ENCODE results near the gene NBPF8. TPM values are rescaled to one million over a fixed set of nuclear protein-coding genes. Genes with fewer than 3 reads are reported as not detected.
"Not testable (repeated sequence)": the region's sequence is repeated elsewhere in the genome, so short reads cannot be mapped to it uniquely, and the experiment has no call there.

The NBPF8 gene
- total and polyA plus RNA-seq, 7 donors = 1.6 to 4.6 (median 2.2) TPM

DNA sequence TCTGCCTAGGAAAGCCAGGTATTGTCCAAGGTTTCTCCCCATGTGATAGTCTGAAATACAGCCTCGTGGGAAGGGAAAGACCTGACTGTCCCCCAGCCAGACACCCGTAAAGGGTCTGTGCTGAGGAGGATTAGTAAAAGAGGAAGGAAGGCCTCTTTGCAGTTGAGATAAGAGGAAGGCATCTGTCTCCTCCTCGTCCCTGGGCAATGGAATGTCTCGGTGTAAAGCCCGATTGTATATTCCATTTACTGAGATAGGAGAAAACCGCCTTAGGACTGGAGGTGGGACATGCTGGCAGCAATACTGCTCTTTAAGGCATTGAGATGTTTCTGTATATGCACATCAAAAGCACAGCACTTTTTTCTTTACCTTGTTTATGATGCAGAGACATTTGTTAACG lies 10.2 kb downstream of the NBPF8 start:
- ATAC-seq; intact Hi-C loops (cut with DNase I): not testable (repeated sequence)
- WGBS, 3 donors = 72 to 90% (median 85%) methylated on average over 7 of the region's 7 CpGs

DNA sequence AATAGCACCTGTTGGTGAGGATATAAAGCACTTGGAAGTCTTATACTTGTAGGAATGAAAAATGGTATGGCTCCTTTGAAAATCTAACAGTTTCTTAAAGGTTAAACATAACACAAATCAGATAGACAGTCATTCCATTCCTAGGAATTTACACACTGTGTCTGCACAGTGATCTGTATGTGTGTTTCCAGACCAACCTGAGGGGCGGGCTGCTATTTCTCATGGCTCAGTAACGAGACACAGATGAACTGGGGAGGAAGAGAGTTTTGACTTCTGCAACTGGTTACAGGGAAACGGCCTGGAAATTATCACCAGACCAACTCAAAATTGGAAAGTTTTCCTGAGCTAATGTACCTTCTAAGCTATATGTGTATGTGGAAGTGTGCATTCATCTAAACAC lies 16.8 kb downstream of the NBPF8 start:
- H3K9me3 ChIP-seq; H3K27ac ChIP-seq; H3K4me1 ChIP-seq; H3K36me3 ChIP-seq (ENCODE audit: insufficient read depth in 1 of 2, low read depth in 1 of 2); H3K4me3 ChIP-seq; ATAC-seq; intact Hi-C loops (cut with DNase I); H3K27me3 ChIP-seq (ENCODE audit: insufficient read depth in 3 of 3, low read length in 2 of 3); DNase-seq: not testable (repeated sequence)
- 40 to 46% (median 43%) methylated on average over 1 to 2 of the region's 3 CpGs for WGBS, 3 donors

More for the DNA sequence above, 10.2 kb downstream of the NBPF8 start:
- H3K9me3 ChIP-seq; H3K4me1 ChIP-seq; DNase-seq; H3K36me3 ChIP-seq (ENCODE audit: insufficient read depth in 1 of 2, low read depth in 1 of 2); H3K27me3 ChIP-seq (ENCODE audit: insufficient read depth in 3 of 3, low read length in 2 of 3); H3K27ac ChIP-seq; H3K4me3 ChIP-seq: not testable (repeated sequence)

DNA sequence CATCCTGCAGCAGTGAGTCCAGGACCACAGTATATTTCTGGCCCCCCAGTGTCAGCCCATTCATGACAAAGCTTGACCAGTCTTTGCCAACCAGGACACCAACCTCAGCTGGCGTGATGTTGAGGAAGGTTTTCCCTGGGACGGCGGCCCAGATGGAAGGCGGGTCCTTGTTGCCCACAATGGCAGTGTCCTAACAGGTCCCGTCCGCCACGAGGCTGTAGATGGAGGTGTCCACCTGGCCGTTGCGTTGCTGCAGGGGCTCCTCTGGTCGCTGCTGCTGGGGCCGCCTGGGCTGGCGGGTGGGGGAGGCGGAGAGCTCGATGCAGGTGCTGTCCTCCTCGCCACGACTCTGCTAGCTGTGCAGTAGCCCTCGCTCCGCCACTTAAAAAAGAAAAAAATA lies 19.0 kb downstream of the NBPF8 start:
- DNase-seq; H3K27me3 ChIP-seq (ENCODE audit: insufficient read depth in 3 of 3, low read length in 2 of 3); H3K4me3 ChIP-seq; H3K36me3 ChIP-seq (ENCODE audit: insufficient read depth in 1 of 2, low read depth in 1 of 2); intact Hi-C loops (cut with DNase I); ATAC-seq; H3K27ac ChIP-seq; H3K9me3 ChIP-seq; H3K4me1 ChIP-seq: not testable (repeated sequence)
- WGBS, 3 donors = 96 to 97% (median 97%) methylated on average over 11 to 15 of the region's 18 CpGs

DNA sequence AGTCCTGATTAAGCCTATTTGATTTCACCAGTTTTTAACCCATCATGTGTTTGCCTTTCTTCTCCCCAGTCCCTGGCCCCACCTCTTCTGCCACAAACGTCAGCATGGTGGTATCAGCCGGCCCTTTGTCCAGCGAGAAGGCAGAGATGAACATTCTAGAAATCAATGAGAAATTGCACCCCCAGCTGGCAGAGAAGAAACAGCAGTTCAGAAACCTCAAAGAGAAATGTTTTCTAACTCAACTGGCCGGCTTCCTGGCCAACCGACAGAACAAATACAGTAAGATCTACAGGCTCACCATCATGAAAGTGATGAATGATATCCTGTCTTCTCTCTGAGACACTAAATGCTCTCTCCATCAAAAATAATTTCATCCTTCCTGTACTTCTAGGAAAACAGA lies 34.3 kb downstream of the NBPF8 start:
- intact Hi-C loops (cut with DNase I); H3K4me3 ChIP-seq; H3K4me1 ChIP-seq; DNase-seq; H3K27ac ChIP-seq; ATAC-seq; H3K27me3 ChIP-seq (ENCODE audit: insufficient read depth in 3 of 3, low read length in 2 of 3); H3K36me3 ChIP-seq (ENCODE audit: insufficient read depth in 1 of 2, low read depth in 1 of 2); H3K9me3 ChIP-seq: not testable (repeated sequence)
- 36 to 57% (median 41%) methylated on average over 2 of the region's 5 CpGs for WGBS, 3 donors

Other genes with a start within 250 kb of the NBPF8 start
- 10 to 100 TPM; 14.7 to 24.4 (median 24.1) TPM for gene SEC22B, start 238.5 kb upstream of the NBPF8 start, total RNA-seq
- gene SEC22B, start 238.5 kb upstream of the NBPF8 start, polyA plus RNA-seq = 10 to 100 TPM; 14.2 to 26.9 (median 20.6) TPM